GM18502 (cell line): ENCODE results near the gene LPAR2.
"Not testable (repeated sequence)": the region's sequence is repeated elsewhere in the genome, so short reads cannot be mapped to it uniquely, and the experiment has no call there.

Experiments
- ATAC-seq: cut with Tn5 transposase; IDR thresholded peaks from one replicate; pipeline ENCODE4 v1.9.1; 2021; ENCODE audit warnings: mild to moderate bottlenecking; ENCODE audit not compliant: unreplicated experiment, poor library complexity

LPAR2 gene

DNA sequence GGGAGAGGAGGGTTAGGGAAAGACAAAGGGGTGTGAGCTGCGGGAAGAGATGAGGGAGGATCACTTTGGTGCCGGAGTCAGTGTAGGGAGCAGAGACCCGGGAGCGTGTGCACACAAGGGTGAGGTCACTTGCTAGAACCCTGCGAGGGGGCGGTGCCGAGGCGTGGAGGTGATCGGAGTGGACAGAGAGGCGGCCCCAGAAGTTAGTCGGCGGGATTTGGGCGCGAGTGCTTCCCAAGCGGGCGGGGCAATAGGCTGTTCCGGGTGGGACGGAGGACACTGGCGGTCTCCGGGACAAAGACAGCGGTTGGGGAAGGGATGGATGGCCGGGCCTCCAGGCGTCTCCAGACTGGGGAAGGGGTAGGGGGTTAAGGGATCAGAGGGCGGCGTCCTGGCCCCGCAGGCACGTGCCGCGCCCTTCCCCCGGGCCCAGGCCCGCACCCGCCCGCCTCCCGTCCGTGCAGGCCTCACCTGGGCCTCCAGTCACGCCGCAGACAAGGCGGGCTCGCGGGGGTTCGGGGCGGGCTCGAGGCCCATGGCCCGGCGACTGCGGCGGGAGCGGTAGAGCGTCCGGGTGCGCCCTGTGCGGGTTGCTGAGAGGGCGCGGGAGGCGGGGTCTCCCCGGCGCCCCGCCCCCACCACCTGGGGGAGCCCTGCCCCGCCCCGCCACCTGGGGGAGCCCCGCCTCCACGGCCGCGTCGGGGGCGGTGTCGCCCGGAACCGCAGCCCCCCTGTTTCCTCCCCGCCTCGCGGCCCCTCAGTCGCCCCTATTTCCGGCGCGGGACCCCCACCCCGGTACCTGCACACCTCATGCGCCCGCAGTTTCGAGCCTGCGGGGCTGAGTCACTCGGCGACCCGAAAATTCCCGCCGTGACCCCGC, at the start of gene LPAR2:
Gene LPAR2, minus strand, starts transcription at position 600 of the 880 bp plus-strand sequence. CDS start 945 bp downstream, outside the sequence.
- ATAC-seq = peak; percentile 70

DNA sequence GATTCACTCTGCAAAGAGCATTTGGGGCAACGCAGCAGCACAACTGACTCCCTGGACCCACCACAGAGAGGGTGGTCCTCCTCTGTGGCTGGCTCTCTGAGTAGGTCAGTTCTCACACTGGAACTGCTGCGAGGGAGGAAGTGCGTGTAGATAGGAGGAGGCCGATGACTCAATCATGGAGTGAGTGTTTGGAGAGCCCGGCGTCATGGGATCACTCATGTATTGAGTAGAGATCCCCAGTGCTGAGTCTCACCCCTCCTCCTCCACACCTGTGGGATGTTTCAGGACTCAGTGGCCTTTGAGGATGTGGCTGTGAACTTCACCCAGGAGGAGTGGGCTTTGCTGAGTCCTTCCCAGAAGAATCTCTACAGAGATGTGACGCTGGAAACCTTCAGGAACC, 49.6 kb upstream of the LPAR2 start:
- no peak for ATAC-seq

DNA sequence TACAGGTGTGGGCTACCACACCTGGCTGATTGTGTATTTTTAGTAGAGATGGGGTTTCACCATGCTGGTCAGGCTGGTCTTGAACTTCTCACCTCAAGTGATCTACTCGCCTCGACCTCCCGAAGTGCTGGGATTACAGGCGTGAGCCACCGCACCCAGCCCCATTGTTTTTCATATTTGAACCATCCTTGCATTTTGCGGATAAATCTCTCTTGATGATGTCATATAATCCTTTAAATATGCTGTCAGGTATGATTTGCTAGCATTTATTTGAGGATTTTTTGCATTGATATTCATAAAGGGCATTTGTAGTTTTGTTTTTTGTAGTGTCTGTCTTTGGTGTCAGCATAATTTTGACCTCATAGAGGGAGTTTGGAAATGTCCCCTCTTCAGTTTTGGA, 46.3 kb upstream of the LPAR2 start:
- no peak for ATAC-seq

DNA sequence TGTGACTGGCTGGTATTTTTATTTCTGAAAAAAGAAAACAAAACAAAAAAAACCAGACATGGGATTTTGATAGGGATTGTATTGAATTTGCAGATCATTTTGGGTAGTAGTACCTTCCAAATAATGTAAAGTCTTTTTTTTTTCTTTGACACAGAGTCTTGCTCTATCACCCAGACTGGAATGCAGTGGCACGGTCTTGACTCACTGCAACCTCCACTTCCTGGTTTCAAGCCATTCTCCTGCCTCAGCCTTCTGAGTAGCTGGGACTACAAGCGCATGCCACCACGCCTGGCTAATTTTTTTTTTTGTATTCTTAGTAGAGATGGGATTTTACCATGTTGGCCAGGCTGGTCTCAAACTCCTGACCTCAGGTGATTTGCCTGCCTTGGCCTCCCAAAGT, 44.8 kb upstream of the LPAR2 start:
- no peak for ATAC-seq

DNA sequence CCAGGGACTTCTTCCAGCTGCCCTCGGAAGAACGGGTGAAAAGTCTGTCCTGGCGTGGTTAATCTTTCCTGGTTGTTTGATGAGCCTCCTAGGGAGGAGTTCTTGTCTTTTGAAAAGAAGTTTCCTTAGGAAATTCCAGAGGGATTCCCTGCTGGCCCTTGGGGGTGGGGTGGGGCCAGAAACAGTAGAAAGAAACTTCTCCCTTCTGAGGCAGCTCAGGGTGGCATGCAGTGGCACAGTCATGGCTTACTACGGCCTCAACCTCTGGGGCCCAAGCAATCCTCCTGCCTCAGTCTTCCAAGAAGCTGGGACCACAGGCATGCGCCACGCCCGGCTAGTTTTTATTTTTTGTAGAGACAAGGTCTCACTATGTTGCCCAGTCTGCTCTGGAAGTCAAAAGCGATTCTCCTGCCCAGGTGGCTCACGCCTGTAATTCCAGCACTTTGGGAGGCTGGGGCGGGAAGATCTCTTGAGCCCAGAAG, 42.1 kb upstream of the LPAR2 start:
- ATAC-seq = no peak

DNA sequence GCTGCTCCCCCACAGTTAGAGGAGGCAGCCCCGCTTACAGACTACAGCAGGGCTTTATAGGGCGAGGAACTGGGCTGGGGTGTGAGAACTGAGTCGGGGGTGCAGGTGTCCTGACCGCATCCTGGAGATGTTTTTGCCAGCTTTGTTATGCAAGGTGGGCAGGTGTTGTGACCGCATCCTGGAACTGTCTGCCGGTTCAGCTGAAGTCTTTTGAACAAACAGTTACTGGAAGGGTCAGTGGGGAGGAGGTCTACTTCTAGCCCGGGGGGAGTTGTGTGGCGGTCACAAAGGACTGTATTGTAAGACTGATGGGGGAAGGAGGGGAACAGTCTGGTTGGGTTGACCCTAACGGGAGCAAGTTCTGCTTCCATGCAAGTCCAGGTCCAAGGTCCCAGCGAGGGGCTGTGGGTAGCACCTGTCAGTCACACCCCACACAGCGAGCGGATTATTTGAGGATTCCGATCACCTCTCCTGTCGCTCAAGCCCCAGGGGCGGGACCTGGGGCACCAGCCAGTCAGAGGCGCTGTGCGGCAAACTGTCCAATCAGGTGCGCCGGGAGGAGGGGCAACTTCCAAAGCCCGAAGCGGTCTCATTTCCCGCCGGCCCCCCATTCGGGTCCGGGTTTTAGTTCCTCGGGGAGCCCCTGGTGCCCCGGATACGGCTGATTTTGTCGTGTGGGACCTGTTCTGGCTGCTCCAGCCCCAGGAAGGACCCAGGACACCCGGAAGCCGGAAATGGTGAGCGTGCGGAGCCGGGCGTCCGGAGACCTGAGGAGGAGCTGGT, 40.4 kb upstream of the LPAR2 start, which contains the start of gene ZNF101:
Gene ZNF101, plus strand, starts transcription at position 610 of the 783 bp plus-strand sequence. Its CDS starts 125 bp downstream, at position 735.
- ATAC-seq = peak; percentile 70

DNA sequence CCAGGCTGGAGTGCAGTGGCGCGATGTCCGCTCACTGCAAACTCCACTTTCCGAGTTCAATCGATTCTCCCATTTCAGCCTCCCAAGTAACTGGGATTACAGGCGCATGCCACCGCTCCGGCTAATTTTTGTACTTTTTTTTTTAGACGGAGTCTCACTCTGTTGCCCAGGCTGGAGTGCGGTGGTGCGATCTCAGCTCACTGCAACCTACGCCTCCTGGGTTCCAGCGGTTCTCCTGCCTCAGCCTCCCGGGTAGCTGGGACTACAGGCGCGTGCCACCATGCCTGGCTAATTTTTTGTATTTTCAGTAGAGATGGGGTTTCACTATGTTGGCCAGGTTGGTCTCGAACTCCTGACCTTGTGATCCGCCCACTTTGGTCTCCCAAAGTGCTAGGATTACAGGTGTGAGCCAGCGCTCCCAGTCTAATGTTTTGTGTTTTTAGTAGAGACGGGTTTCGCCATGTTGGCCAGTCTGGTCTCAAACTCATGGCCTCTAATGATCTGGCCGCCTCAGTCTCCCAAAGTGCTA, 37.5 kb upstream of the LPAR2 start:
- ATAC-seq = not testable (repeated sequence)

DNA sequence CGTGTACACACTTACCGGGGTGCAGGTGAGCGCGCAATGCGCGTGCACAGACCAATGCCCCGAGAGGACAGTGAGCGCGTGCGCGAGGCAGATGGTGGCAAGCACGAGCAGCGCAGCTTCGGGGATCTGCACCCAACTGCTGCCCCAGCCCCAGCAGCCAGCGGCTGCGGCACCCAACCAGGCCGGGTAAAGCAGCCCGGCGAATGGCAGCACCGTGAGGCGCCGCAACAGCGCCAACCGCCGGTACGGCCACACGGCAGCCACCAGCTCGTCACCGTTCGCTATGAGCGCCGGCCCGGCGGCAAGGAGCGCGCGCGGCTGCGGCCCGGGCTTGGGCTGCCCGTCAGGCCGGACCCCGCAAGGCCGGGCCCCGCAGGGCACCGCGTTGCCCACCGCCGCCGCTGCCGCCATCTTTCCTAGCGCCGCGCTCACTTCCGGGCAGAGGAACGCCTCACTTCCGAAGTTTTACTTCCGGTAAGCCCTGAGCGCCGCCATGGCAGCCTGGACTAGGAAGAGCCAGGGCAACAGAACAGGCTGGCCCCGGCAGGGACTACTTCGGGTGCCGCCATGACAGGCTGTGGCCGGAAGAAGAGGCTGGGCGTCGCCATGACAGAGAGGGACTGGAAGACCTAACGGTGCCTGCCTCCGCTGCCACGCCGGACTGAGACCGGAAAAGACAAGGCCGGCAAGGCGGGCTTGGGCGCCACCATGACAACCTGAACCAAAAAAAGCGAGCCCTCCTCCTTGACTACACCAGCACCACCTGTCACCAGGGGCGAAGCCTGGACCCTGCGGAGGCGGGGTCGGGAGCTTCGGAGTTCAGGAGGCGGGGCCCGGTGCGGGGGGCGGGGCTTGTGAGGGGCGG, 35.5 kb upstream of the LPAR2 start, which contains the start of gene ATP13A1:
Gene ATP13A1, minus strand, starts transcription at position 421 of the 865 bp plus-strand sequence. Its CDS starts 10 bp downstream, at position 411.
- peak; percentile 76 for ATAC-seq

DNA sequence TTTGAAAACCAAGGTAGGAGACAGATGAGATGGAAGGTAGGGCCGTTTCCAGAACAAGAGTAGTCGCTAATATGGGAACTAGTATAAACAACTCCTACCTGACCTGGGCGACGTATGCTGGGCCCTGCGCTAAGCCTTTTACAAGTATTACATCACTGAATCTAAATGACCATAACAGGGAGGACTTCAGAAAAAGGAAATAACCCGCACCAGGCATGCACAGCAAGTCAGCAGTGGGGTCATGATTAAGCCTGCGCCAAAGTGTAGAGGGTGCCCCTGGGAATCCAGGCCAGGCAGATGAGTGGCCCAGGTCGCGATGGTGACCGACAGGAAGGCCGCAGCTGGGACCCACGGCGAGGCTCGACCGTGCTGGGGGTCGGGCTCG, 34.8 kb upstream of the LPAR2 start:
- ATAC-seq = no peak

DNA sequence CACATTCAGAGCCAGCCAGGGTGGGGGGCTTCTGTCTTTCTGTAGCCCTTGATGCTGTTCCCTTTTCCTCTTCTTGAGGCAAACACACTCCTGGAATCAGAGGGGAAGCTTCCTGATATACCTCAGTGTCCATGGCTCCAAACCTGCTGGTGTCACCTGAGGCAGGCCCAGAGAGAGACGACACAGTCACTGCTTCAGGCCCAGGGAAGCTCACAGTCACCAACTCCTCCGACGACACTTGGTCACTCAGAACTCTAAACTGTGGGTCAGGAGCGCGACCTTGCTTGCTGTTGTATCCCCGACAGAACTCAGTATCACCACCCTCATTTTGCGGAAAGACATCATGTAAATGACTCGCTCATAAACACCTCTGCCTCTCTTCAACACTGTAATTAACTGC, 34.3 kb upstream of the LPAR2 start:
- no peak for ATAC-seq

DNA sequence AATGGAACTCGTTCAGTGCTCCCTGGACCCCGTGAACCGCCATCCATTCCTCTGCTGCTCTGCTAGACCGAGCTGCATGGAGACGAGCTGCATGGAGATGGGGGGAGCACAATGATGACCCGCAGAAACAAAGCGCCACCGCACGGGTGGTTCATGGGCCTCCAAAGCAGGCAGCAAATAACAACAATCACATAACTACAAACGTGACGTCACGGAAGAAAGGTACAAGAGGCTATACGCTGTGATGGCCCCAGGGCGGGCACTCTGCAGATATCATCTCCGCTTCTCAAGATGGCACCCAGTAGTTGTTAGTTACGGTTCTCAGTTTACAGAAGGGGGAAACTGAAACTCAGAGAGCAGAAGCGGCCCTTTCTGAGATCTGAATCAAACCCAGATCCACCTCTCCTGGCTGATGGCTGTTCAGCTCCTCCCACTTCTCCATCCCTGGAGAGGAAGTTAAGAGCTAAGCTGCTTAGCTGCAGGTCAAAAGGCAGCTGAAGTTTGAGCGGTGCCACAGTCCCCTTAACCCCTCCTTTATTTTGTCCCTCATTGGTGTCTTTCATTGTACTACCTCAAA, 33.7 kb upstream of the LPAR2 start:
- peak; percentile 45 for ATAC-seq

DNA sequence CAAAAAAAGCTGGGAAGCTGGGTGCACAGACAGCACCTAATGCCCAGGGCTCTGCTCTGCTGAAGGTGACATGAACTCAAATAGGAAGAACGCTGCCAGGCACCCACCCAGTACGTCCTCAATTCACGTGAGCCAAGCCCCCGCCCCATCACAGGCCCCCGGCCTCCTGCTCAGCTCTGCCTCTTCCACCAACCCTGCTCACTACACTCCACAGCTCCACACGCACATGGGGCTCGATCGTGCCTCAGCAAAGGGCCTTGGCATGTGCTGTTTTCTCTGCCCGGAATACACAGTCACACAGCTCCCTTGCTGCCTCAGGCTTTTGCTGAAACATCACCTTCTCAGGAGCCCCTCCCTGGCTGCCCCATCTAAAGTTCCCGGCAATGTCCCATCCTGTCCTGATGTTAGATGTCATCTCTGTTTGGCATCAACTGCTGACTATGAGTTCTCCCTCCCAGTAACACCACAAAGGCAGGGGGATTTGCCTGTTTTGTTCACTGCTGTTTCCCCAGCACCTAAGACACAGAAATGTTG, 33.2 kb upstream of the LPAR2 start:
- no peak for ATAC-seq

DNA sequence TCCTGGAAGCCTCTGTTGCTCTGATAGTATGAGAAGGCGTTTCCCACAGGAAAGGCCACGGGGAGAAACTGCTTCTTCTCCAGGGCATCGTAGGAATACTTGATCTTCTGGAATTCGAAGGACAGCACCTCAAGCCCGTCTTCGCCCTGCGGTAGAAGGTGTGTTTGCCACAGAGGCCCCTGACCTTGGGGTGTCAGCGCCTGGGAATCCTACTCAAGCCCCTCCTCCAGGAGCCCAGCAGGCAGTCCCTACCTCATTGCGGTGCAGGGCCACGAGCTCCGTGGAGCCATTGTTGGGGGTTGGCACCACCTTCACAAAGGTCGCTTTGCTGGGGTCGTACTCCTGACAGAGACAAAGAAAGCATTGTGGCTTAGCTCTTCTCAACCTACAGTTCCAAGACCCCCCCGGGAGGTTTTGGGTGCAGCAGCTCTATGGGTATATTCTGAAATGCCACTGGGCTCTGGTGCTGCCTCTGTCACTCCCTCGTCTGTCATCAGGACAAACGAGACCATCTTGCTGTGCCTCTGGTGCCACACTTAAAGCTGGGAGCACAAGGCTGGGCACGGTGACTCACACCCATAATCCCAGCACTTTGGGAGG, 31.7 kb upstream of the LPAR2 start:
- no peak for ATAC-seq

DNA sequence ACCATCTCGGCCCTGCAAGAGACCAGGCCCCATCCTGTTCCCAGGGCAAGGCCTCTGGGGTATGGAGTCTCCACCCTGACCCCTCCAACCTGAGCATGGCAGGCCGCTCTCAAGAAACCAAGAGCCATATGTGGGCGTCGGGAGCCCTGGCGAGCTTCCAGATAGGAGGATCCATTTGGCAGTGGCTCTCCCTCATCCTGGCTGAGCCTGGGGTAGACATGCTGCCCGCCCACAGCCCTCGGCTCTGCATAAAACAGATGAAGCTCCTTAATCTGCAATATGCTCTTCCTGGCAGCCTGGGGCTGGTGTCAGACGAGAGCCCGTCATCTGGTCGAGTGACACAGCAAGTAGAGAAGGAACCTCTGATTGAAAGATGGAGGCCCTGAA, 29.4 kb upstream of the LPAR2 start:
- no peak for ATAC-seq

DNA sequence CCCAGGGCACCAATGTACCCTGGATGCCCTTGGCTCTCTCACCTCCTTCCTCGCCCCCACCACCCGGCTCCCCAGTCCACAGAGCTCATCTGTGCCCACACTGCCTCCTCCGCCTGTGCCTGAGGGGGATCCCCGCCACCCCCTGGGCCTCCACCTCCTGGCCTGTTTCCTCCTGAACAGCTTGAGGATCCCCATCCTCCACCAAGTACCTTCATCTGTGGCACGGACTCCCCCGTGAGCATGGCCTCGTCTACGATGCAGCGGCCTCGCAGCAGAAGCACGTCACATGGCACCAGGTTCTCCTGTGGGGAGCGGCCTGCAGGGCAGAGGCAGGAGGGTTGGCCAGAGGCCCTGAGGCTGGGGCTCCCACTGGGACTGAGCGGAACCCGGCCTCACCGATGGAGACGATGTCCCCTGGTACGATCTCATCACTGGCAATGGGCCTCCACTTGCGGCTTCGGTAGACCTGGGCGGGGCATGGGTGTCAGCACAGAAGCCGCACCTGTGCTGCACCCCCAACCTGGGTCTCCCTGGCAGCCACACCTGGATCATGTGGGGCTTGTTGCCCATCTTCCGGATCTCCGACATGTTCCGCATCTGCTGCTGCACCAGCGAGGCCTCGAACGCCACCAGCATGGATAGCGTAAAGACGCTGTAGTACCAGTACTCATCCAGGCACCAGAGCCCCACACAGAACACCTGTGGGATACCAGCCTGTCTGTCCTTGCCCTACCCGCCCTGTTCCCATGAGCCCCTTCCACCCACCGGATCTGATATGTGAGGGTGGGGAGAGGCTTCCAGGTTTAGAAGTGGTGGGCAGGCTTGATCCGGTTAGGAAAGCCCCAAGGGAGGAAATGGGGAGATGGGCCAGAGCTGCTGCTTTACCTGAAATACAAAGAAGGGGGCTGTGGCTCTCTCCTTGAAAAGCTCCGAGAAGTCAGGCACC, 28.7 kb upstream of the LPAR2 start:
- ATAC-seq = no peak

DNA sequence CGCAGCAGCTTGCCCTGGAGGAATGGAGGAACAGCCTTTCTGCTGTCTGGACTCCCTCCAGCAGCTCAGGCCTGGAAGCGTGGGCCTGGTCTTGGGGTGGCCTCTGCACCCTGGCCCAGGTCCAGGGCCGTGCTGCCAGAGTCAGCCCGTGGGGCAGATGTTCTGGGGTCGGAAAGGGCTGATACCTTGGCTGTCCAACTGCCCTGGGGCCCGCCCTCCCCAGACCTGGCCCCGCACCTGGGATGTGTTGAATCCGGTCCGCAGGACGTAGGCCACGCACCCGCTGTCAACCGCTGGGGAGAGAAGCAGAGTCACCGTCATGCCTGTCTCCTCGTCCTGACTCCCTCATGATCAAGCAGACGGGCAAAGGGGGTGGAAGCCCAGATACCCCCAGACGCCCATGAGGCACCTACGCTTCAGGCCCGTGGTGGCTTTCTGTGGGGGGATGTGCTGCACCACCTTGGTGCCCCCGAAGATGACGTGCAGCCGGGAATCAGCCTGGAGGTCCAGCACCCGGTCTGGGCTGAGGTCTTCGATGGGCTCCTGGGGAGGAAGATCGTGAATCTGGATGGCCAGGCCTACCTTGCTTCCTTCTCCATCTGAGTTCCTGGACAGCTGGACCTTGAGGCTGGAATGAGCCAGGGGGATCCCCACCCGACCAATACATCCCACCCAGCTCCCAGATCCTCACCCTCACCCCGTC, 27.8 kb upstream of the LPAR2 start:
- ATAC-seq = no peak

DNA sequence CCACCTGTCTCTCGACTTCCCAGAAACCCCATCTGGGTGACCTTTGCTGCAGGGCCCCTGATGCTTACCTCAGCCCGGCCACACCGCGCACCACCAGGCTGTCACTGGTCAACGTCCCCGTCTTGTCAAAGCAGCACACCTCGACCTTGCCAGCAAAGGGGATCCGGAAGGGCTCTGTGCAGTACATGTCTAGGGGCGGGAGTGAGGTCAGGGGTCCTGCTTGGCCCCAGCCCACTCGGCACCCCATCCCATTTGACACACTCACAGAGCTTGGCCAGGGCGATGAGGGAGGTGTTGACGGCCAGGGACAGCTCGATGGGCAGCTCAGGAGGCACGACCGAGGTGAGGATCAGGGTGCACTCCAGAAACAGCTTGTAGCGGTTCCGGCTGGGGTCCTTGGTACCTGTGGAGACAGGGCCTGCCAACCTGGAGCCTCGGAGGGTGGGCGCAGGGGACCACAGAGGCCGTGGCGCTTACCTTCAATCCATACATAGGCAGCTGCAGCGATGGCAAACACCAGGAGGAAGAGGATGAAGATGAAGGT, 27.1 kb upstream of the LPAR2 start:
- no peak for ATAC-seq
